HG03025 (cell line): ENCODE data around the gene PFKL.

Experiments
- ATAC-seq: cut with Tn5 transposase; IDR thresholded peaks from one replicate; pipeline ENCODE4 v1.9.1; 2021; ENCODE audit warnings: mild to moderate bottlenecking, moderate library complexity; ENCODE audit not compliant: unreplicated experiment, low FRiP score

Gene PFKL

DNA sequence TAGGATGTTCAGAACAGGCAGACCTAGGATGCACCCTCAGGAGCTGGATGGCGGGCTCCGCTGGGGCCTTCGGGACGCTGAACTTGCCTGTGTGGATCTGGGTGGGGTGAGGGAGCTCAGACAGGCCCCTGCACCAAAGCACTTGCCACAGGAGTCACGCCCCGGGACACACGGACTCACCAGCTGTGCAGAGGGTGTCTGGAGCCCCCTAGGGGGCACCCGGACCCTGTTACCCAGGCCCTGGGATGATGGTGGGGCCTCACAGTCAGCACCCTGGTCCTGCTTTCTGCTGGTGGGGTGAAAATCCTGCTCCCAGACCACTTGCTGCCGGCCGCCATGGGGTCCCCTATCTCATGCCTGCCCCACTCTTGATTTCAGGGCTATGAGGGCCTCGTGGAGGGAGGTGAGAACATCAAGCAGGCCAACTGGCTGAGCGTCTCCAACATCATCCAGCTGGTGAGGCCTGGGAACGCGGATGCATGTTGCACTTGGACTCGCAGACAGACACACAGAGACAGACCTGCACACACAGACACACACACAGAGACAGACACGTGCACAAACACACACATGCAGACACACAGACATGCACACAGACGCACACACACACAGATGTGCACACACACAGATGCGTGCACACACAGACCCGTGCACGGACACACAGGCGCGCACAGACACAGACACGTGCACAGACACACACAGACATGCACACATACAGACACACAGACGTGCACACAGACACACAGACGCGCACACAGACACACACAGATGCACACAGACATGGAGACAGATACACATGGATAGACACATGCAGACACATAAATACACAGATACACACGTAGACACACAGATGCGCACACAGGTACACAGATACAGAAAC lies 11.0 kb downstream of the PFKL start:
- ATAC-seq, result no peak

- ATAC-seq, result no peak
Measured at GRCh38 chr21:44312089-44312488, 12.2 kb downstream of the PFKL start.

DNA sequence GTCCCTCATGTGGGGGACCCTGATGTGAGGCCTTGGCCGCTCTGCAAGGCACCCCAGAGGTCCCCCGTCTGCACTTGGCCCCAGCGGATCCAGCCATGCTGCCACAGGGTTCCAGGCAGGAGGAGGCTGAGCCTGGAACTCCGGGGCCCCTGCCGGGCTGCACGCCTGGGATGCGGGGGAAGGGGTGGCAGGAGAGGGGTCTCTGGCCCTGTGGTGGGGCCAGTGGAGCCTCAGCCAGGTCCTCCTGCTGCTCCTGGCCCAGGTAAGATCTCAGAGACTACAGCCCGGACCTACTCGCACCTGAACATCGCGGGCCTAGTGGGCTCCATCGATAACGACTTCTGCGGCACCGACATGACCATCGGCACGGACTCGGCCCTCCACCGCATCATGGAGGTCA lies 12.9 kb downstream of the PFKL start:
- ATAC-seq, result no peak

DNA sequence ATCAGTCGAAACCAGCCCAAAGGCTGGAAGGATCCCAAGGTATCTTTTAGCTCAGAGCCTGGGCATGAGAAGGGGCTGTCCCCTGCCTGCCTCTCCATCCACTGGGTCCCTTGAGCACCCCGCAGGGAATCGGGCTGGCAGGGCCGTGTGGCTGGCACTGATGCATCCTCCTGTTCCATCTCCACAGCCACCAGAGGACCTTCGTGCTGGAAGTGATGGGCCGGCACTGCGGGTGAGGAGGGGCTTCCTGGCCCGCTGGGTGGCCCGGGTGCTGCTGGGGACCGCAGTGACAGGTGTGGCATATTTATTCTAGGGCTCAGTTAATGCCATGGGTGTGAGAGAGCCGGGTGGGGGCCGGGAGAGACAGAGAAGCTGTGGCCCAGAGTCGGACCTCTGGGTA lies 13.6 kb downstream of the PFKL start:
- no peak for ATAC-seq

GRCh38 chr21:44314128-44314527 lies 14.3 kb downstream of the PFKL start:
- ATAC-seq, result no peak

GRCh38 chr21:44314561-44314960 lies 14.7 kb downstream of the PFKL start:
- ATAC-seq, result no peak

DNA sequence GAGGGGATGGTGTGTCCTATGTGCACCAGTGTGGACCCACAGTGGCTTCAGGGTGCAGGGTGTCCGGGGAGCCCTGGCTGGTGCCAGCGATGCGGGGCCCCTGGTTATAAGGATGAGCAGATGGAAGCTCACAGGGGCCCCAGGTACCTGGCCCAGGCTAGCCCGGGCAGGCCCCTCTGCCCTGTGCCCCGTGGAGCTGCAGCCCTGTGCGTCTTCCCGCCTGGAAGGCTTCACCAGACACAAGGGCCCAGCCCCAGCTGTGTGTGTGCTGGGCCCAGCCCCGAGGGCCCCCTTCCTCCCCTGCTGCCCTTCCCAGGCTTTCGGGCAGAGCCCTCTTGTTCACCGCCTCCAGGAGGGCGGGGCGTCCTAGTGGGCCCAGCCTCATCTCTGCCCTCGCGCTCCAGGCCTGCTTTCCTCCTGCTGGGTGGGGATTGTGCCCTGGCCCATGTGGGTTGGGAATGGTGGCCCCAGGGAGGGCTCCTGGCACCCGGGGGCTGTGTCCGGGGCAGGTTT lies 15.9 kb downstream of the PFKL start:
- no peak for ATAC-seq

DNA sequence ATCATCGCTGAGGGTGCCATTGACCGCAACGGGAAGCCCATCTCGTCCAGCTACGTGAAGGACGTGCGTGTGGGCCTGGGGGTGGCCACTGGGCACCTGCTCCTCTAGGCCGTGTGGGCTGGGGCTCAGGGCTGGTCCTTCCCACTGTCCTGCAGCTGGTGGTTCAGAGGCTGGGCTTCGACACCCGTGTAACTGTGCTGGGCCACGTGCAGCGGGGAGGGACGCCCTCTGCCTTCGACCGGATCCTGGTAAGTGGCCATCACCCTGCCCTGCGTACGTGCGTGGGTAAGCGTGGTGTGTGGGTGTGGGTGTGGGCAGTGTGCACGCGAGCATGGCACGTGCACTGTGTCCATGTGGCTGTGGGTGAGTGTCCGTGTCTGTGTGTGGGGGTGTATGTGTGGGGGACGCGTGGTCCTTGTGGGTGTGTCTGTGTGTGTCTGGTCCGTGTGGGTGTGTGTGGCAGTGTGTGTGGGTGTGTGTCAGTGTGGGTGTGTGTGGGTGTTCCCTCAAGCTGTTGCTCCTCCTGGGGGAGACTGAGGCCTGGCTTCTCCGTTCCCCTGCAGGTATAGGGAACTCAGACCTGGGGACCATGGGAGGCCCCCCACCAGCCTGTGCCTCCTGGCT lies 16.5 kb downstream of the PFKL start:
- no peak for ATAC-seq

- no peak for ATAC-seq
Measured at GRCh38 chr21:44317241-44317782, 17.5 kb downstream of the PFKL start.

- ATAC-seq, result no peak
Measured at GRCh38 chr21:44317871-44318270, 18.0 kb downstream of the PFKL start.

DNA sequence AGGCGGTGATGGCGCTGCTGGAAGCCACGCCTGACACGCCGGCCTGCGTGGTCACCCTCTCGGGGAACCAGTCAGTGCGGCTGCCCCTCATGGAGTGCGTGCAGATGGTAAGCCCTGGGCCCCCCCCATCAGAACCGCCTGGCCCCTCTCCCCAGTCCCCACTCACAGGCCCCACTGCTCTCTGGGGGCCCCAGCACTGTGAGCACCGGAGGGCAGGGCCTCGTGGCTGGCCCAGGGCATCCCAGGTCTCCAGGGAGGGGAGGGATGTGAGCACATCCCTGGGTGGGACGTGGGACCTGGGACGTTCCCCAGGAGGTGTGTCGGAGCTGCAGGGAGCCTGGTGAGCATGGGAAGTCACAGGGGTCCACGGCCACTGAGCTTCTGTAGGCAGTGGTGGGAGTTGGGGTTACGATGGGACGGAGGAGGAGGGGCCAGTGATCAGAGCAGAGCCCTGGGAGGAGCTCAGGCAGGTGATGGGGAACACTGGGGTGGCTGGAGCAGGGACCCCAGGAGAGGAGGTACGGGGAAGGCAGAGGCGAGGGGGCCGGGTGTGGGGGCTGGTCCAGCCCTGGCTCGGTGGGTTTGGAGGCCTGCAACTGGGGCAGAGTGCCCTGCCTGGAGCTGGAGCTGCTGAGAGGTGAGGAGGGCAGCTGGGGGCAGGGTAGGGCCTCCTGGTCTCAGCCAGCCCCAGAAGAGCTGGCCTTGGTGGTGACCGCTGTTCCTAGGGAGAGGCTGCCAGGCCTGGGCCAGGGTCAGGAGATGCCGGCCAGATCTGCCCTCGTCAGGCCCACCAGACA lies 18.8 kb downstream of the PFKL start:
- ATAC-seq, result no peak

- no peak for ATAC-seq
Measured at GRCh38 chr21:44319407-44320065, 19.7 kb downstream of the PFKL start.

DNA sequence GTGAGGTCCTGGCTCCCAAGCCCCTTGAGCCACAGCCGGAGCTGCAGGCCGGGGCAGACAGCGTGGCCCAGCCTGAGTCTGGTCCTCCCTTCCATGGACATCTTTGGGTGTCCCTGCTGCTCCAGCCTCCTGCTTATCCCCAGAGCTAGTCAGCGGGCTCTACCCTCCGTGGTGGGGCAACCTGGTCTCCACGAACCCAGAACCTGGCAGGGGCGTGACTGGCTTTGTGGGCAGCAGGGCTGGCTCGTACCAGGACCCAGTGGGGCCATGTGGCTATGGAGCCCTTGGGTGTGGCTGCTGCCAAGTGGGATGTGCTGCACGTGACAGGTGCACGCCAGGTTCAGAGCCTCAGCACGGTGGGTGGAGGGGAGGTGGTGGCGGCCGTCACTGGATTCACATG lies 21.0 kb downstream of the PFKL start:
- ATAC-seq, result no peak

DNA sequence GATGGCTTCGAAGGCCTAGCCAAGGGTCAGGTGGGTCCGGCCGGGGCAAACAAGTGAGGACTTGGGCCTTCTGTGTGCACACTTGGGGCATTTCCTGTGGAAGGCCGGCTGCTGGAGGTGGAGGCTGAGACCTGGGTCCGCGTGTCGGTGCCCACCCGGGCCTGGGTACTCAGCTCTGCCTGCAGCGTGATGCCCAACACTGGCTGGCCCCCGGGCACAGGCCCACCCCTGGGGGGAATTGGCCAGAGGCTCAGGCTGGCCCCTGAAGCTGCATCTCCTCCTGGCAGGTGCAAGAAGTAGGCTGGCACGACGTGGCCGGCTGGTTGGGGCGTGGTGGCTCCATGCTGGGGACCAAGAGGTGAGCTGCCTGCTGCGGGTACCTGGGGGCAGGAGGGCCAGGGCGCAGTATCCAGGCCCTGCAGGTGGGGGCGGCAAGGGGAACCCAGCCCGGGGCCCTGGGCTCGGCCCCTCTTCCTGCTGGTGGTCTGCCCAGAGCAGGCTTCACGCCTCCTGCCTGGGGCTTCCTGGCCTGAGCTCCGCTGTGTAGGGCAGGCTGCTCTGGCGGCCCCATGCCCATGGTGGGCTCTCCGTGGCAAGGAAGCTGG lies 22.1 kb downstream of the PFKL start:
- no peak for ATAC-seq

DNA sequence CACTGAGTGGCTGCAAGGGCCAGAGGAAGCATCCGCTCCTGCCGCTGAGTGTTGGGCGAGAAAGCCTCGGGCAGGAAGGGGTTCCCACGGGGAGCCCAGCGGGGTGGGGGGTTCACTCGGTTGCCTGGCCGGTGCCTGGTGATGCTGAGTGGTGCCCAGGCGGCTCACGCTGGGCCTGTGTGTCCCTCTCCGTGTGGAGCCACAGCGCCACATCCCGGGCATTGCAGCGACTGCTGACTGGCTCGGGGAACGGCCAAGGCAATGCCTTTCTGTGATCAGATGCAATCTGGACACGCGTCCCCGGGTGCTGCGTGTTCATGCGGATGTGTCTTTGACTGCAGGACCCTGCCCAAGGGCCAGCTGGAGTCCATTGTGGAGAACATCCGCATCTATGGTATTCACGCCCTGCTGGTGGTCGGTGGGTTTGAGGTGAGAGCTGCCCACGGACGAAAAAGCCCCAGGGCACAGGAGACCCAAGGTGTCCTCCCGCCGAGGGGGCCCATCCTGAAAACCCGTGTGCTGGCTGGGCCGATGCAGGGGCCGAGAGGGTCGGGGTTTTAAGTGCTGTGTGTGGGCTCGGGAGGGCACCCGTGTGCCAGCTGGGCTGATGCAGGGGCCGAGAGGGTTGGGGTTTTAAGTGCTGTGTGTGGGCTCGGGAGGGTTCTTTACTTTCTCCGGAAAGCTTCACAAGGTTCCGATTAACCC lies 22.9 kb downstream of the PFKL start:
- no peak for ATAC-seq

DNA sequence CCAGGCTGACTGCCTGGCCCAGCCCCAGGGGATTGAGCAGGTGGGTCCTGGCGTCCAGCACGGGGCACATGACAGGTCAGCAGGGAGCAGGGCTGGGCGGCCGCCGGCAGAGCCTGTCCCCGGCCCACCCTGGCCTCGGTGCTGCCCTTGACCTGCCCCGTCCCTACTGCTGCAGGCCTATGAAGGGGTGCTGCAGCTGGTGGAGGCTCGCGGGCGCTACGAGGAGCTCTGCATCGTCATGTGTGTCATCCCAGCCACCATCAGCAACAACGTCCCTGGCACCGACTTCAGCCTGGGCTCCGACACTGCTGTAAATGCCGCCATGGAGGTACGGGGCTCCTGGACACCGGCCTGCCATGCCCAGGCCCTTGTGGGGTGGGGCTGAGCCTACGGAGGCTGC lies 23.7 kb downstream of the PFKL start:
- ATAC-seq, result no peak

GRCh38 chr21:44324106-44324853 lies 24.4 kb downstream of the PFKL start:
- no peak for ATAC-seq

- ATAC-seq, result no peak
Measured at GRCh38 chr21:44324854-44325107, 24.9 kb downstream of the PFKL start.
